HepG2 (cell line): Measurements from ENCODE around the gene LRRC28. TPM values are rescaled to one million over a fixed set of nuclear protein-coding genes. Genes with fewer than 3 reads are reported as not detected.

Source experiments
- ATF1 ChIP-seq: IDR thresholded peaks from 2 replicates; pipeline ENCODE4 v1.6.1; 2016; ENCODE audit warnings: mild to moderate bottlenecking, control low read depth
- FOXA3 ChIP-seq: IDR thresholded peaks from 2 replicates; pipeline ENCODE4 v1.6.1; 2016; ENCODE audit warnings: missing genetic modification reagents, missing compliant biosample characterization
- KLF15 ChIP-seq: sonication (generic); formaldehyde crosslinking; IDR thresholded peaks from 2 replicates; pipeline ENCODE4 v1.8.1; 2023; ENCODE audit warnings: borderline replicate concordance, mild to moderate bottlenecking, inconsistent platforms, missing genetic modification reagents, mixed read lengths
- MAF1 ChIP-seq: sonication (generic); formaldehyde crosslinking; IDR thresholded peaks from 2 replicates; pipeline ENCODE4 v1.5.0; 2020; ENCODE audit warnings: missing genetic modification reagents, borderline replicate concordance
- NCOA5 ChIP-seq: sonication (generic); formaldehyde crosslinking; IDR thresholded peaks from 2 replicates; pipeline ENCODE4 v1.4.0; 2020; ENCODE audit warnings: missing genetic modification reagents
- NFRKB ChIP-seq: fragments of 450-650 bp; IDR thresholded peaks from 2 replicates; pipeline ENCODE4 v1.6.1; 2017
- PRDM10 ChIP-seq: sonication (generic); formaldehyde crosslinking; IDR thresholded peaks from 2 replicates; pipeline ENCODE4 v1.4.0; 2020; ENCODE audit warnings: low read depth, missing genetic modification reagents
- RERE ChIP-seq: IDR thresholded peaks from 2 replicates; pipeline ENCODE4 v1.6.1; 2016; ENCODE audit warnings: low read depth, missing genetic modification reagents, missing compliant biosample characterization
- RNF2 ChIP-seq: fragments of 450-650 bp; conservative IDR thresholded peaks from 2 replicates; pipeline ENCODE4 v1.6.1; 2016; ENCODE audit warnings: low read depth
- SUZ12 ChIP-seq: fragments of 150-350 bp; IDR thresholded peaks from 2 replicates; pipeline ENCODE4 v1.6.1; 2014; ENCODE audit warnings: low read depth, low read length
- TGIF2 ChIP-seq: IDR thresholded peaks from 2 replicates; pipeline ENCODE4 v1.6.1; 2016; ENCODE audit warnings: control low read depth, missing compliant biosample characterization
- THAP9 ChIP-seq: sonication (generic); formaldehyde crosslinking; IDR thresholded peaks from 2 replicates; pipeline ENCODE4; 2020; ENCODE audit warnings: missing genetic modification reagents, mild to moderate bottlenecking, borderline replicate concordance
- TOE1 ChIP-seq: sonication (generic); formaldehyde crosslinking; IDR thresholded peaks from 2 replicates; pipeline ENCODE4 v1.4.0; 2020; ENCODE audit warnings: mild to moderate bottlenecking, missing genetic modification reagents
- ZNF256 ChIP-seq: sonication (generic); formaldehyde crosslinking; conservative IDR thresholded peaks from 2 replicates; pipeline ENCODE4 v1.4.0; 2020; ENCODE audit warnings: missing genetic modification reagents
- ZNF296 ChIP-seq: sonication (generic); formaldehyde crosslinking; conservative IDR thresholded peaks from 2 replicates; pipeline ENCODE4 v1.5.0; 2020; ENCODE audit warnings: mild to moderate bottlenecking, missing genetic modification reagents
- ZNF460 ChIP-seq: sonication (generic); formaldehyde crosslinking; IDR thresholded peaks from 2 replicates; pipeline ENCODE4 v1.5.1; 2020; ENCODE audit warnings: missing genetic modification reagents, mild to moderate bottlenecking, borderline replicate concordance
- ZNF891 ChIP-seq: sonication (generic); formaldehyde crosslinking; IDR thresholded peaks from 2 replicates; pipeline ENCODE4 v1.5.0; 2020; ENCODE audit warnings: mild to moderate bottlenecking, missing genetic modification reagents
- polyA plus RNA-seq, 8 experiments: library from polyadenylated mRNA; depleted of rRNA in 3 of 8; stranded (reverse) in 7 of 8; unstranded in 1 of 8; fragments of >200 nt; fragmentation: Illumina TruSeq in 4 of 8; extraction: Trizol in 4 of 8; gene quantifications; 2 replicates each; pipeline versions ENCODE4 v1.2.1 to v1.2.3, GENCODE V29; 2011 to 2016; ENCODE audit warnings: low read depth in 4 of 8, missing spikeins in 1 of 8, mixed read lengths in 1 of 8; ENCODE audit not compliant: insufficient read depth in 1 of 8
- total RNA-seq, 5 experiments: library from RNA; depleted of rRNA; stranded (reverse); fragments of >200 nt; fragmentation: Illumina TruSeq; extraction: Trizol; gene quantifications; 2 replicates each; pipeline ENCODE4 v1.2.3, GENCODE V29; 2016; ENCODE audit warnings: low read depth in 1 of 5

The LRRC28 gene
- total and polyA plus RNA-seq, 2 of the 13 experiments (the other 11 are each of a cell fraction or from before 2014, with no cell fraction given) = 17.5 to 21.3 TPM

GRCh38 chr15:99250857-99251841, at the start of gene LRRC28 (continued):
- TF ChIP-seq MAF1 = peak; percentile 47; the same call in 1 of the 2 replicates
- no peak for TF ChIP-seq ATF1 (CRISPR knock-in tag)
- no peak for TF ChIP-seq NFRKB
- TF ChIP-seq FOXA3 (CRISPR knock-in tag) = peak; percentile 19; the same call in 1 of the 2 replicates
- no peak for TF ChIP-seq TOE1
- no peak; the same call in 1 of the 2 replicates for TF ChIP-seq ZNF296 (CRISPR knock-in tag)
- no peak for TF ChIP-seq ZNF256 (CRISPR knock-in tag)
- no peak for TF ChIP-seq ZNF891 (CRISPR knock-in tag)
- TF ChIP-seq ZNF460 (CRISPR knock-in tag) = no peak
- no peak for TF ChIP-seq RERE (CRISPR knock-in tag)
- 0 out of 2 replicates have a peak, but pooled peaks have one; percentile 62 for TF ChIP-seq TGIF2
- TF ChIP-seq RNF2 = no peak
- TF ChIP-seq SUZ12 = no peak
- TF ChIP-seq THAP9 (CRISPR knock-in tag) = no peak; the same call in 1 of the 2 replicates
- no peak for TF ChIP-seq NCOA5
- TF ChIP-seq KLF15 (CRISPR knock-in tag) = no peak
- TF ChIP-seq PRDM10 (CRISPR knock-in tag) = no peak
